Nephron (organoid): ENCODE results near the gene OR6J1.
"Not testable (repeated sequence)": the region's sequence is repeated elsewhere in the genome, so short reads cannot be mapped to it uniquely, and the experiment has no call there.

ENCODE experiments used
- H3K27ac Mint-ChIP-seq, 3 experiments: 2 replicates each; pipeline ENCODE4 v1.8.0; 2020; ENCODE audit warnings: mixed read lengths in 3 of 3, mild to moderate bottlenecking in 2 of 3, moderate library complexity in 1 of 3
- H3K27me3 Mint-ChIP-seq: 2 replicates; pipeline ENCODE4 v1.8.0; 2021; ENCODE audit warnings: low read depth, mild to moderate bottlenecking, moderate library complexity, mixed read lengths
- H3K36me3 Mint-ChIP-seq: 2 replicates; pipeline ENCODE4 v1.8.0; 2020; ENCODE audit warnings: low read depth, mixed read lengths
- H3K4me1 Mint-ChIP-seq: 2 replicates; pipeline ENCODE4 v1.8.0; 2020; ENCODE audit warnings: mixed read lengths
- H3K4me3 Mint-ChIP-seq, 3 experiments: 2 replicates each; pipeline ENCODE4 v1.8.0; 2020; ENCODE audit warnings: mild to moderate bottlenecking in 3 of 3, mixed read lengths in 3 of 3, moderate library complexity in 2 of 3
- H3K9me3 Mint-ChIP-seq: 2 replicates; pipeline ENCODE4 v1.8.0; 2020; ENCODE audit warnings: mixed read lengths
- CTCF ChIP-seq, 3 experiments: fragments of 200-600 bp; sonication (generic); IDR thresholded peaks; one replicate each; pipeline ENCODE4 v1.5.0; 2021; ENCODE audit warnings: antibody characterized with exemption in 3 of 3; ENCODE audit not compliant: unreplicated experiment in 3 of 3

The OR6J1 gene

DNA sequence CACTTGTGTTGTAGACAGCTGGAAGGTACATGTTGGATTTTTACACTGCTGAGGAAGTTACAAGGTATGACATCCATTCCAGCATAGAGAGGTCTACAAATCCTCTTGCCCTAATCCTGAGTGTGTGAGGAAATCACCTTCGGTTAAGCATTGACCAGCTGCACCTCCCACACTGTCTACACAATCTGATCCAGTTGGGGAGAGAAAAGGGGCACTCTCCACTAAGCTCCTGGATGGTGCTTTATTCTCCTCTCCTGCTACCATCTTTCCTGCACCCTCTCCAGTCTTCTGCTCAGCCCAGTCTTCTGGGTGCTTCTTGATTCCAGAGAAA is at the start of gene OR6J1:
Gene OR6J1 (minus strand): TSS at position 48 of the 331 bp plus-strand sequence. CDS start 9,541 bp downstream, outside the sequence.
- Mint-ChIP-seq H3K4me3 (no peak within 1 kb of the TSS), H3K36me3 (no peaks in the 10 kb centered on the region), H3K4me1 (no peaks in the 10 kb centered on the region), H3K27me3 (peaks cover 3% of the 10 kb centered on the region), H3K9me3 (no peaks in the 10 kb centered on the region), H3K27ac (no peak within 1 kb of the TSS)
- no peak for TF ChIP-seq CTCF (IDR thresholded peaks at IDR 0.05; ENCODE audit: unreplicated experiment in 3 of 3)

DNA sequence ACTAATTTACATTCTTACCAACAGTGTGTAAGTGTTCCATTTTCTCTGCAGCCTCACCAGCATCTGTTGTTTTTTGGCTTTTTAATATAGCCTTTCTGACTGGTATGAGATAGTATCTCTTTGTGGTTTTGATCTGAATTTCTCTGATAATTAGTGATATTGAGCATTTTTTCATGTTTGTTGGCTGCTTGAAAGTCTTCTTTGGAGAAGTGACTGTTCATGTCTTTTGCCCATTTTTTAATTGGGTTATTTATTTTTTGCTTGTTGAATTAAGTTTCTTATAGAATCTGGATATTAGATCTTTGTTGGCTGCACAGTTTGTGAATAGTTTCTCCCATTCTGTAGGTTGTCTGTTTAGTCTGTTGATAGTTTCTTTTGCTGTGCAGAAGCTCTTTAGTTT is 48.0 kb upstream of the OR6J1 start:
- H3K27ac Mint-ChIP-seq: no peak overlapping the region
- no peaks in the 10 kb centered on the region for H3K4me1 Mint-ChIP-seq
- no peak overlapping the region for H3K4me3 Mint-ChIP-seq

GRCh38 chr14:22691171-22691570 is 47.0 kb upstream of the OR6J1 start:
- Mint-ChIP-seq H3K27me3 (peaks cover 11% of the 10 kb centered on the region), H3K9me3 (peaks cover 24% of the 10 kb centered on the region), H3K4me3 (no peak overlapping the region), H3K27ac (no peak overlapping the region), H3K4me1 (no peaks in the 10 kb centered on the region), H3K36me3 (no peaks in the 10 kb centered on the region)
- TF ChIP-seq CTCF (IDR thresholded peaks at IDR 0.05; ENCODE audit: unreplicated experiment in 3 of 3): no peak

More for the DNA sequence above, 48.0 kb upstream of the OR6J1 start:
- Mint-ChIP-seq H3K36me3 (no peaks in the 10 kb centered on the region), H3K9me3 (peaks cover 24% of the 10 kb centered on the region), H3K27me3 (peaks cover 5% of the 10 kb centered on the region)
- no peak for TF ChIP-seq CTCF (IDR thresholded peaks at IDR 0.05; ENCODE audit: unreplicated experiment in 3 of 3)

DNA sequence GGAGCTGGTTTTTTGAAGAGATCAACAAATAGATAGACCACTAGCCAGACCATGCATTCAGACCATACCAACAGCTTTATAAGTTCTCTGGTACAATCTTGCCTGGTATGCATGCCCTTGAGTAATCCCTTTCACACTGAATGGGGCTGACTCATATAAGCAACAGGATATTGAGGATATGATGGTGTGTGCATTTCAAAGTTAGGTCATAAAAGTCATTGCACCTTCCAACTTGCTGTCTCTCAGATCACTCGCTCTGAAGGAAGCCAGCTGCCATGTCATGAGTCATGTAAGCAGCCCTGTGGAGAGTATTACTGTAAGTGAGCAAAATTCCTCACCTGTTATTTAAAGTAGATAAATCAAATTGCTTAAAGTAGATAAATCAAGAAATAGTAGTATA is 45.0 kb upstream of the OR6J1 start:
- H3K27ac Mint-ChIP-seq: no peak overlapping the region
- peaks cover 24% of the 10 kb centered on the region for H3K9me3 Mint-ChIP-seq
- no peak overlapping the region for H3K4me3 Mint-ChIP-seq
- H3K27me3 Mint-ChIP-seq: peaks cover 11% of the 10 kb centered on the region
- no peak for TF ChIP-seq CTCF (IDR thresholded peaks at IDR 0.05; ENCODE audit: unreplicated experiment in 3 of 3)
- H3K4me1 Mint-ChIP-seq: no peaks in the 10 kb centered on the region
- H3K36me3 Mint-ChIP-seq: no peaks in the 10 kb centered on the region

GRCh38 chr14:22687969-22688368 is 43.8 kb upstream of the OR6J1 start:
- H3K36me3 Mint-ChIP-seq, H3K4me1 Mint-ChIP-seq, H3K27ac Mint-ChIP-seq, H3K4me3 Mint-ChIP-seq: not testable (repeated sequence)
- peaks cover 11% of the 10 kb centered on the region for H3K27me3 Mint-ChIP-seq
- peaks cover 16% of the 10 kb centered on the region for H3K9me3 Mint-ChIP-seq

GRCh38 chr14:22686176-22686611 is 42.0 kb upstream of the OR6J1 start:
- H3K4me1 Mint-ChIP-seq, H3K4me3 Mint-ChIP-seq, H3K9me3 Mint-ChIP-seq, H3K36me3 Mint-ChIP-seq, H3K27ac Mint-ChIP-seq: not testable (repeated sequence)
- peaks cover 15% of the 10 kb centered on the region for H3K27me3 Mint-ChIP-seq

DNA sequence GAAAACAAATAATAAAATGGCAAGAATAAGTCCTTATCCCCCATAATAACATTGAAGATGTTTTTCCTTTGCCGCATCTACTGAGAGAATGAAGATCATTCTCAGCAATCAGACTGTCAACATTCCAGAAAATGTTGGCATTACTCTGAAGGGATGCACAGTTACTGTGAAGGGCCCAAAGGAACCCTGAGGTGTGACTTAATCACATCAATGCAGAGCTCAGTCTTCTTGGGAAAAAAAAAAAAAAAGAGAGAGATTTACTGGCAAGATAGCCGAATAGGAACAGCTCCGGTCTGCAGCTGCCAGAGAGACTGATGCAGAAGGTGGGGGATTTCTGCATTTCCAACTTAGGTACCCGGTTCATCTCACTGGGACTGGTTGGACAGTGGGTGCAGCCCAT is 41.3 kb upstream of the OR6J1 start:
- TF ChIP-seq CTCF (IDR thresholded peaks at IDR 0.05; ENCODE audit: unreplicated experiment in 3 of 3): no peak
- Mint-ChIP-seq H3K36me3 (no peaks in the 10 kb centered on the region), H3K27ac (no peak overlapping the region), H3K27me3 (peaks cover 15% of the 10 kb centered on the region), H3K4me3 (no peak overlapping the region), H3K9me3 (peaks cover 3% of the 10 kb centered on the region), H3K4me1 (no peaks in the 10 kb centered on the region)

DNA sequence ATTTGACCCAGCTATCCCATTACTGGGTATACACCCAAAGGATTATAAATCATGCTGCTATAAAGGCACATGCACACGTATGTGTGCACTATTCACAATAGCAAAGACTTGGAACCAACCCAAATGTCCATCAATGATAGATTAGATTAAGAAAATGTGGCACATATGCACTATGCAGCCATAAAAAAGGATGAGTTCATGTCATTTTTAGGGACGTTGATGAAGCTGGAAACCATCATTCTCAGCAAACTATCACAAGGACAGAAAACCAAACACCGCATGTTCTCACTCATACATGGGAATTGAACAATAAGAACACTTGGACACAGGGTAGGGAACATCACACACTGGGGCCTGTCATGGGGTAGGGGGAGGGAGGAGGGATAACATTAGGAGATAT is 39.3 kb upstream of the OR6J1 start:
- not testable (repeated sequence) for H3K9me3 Mint-ChIP-seq, H3K36me3 Mint-ChIP-seq, H3K4me1 Mint-ChIP-seq, H3K27ac Mint-ChIP-seq, H3K4me3 Mint-ChIP-seq
- peaks cover 19% of the 10 kb centered on the region for H3K27me3 Mint-ChIP-seq
